ENCODE data around the gene WHRN.

The WHRN gene

DNA sequence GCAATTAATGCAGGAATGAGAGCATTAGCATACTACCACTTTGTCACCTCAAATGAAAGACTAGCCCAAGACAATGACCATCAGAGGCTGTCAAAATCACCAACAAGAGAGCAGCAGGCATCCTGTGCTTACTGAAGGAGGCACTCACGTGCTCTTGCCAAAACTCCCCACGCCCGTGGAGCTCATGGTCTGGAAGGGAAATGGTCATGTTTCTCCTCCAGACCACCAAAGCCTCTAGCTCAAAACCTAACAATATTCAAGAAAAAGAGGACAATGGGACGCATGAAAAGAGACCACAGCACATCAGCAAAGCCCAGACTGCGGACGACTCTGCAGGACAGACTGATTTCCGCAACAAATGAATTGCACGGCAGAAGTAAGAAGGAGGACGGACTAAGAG lies 130.3 kb downstream of the WHRN start:
- H3K9me3 ChIP-seq (ENCODE audit: control insufficient read depth, low read length): no peaks in the 10 kb centered on the region
- H3K27ac ChIP-seq (ENCODE audit: insufficient read depth, low read depth, low read length, poor library complexity, severe bottlenecking): no peak overlapping the region
- H3K36me3 ChIP-seq (ENCODE audit: control insufficient read depth, insufficient read depth, low read length): peaks cover 4% of the 10 kb centered on the region
- no peaks in the 10 kb centered on the region for H3K27me3 ChIP-seq (ENCODE audit: control insufficient read depth, insufficient read depth, low read length, poor library complexity, severe bottlenecking)
- no peak overlapping the region for H3K4me3 ChIP-seq (ENCODE audit: insufficient read depth, low read depth, low read length)
- H3K4me1 ChIP-seq (ENCODE audit: control insufficient read depth, insufficient read depth, low read length): peaks cover 21% of the 10 kb centered on the region
- WGBS, 2 experiments: 53 to 58% methylated on average over 9 of the region's 9 CpGs

DNA sequence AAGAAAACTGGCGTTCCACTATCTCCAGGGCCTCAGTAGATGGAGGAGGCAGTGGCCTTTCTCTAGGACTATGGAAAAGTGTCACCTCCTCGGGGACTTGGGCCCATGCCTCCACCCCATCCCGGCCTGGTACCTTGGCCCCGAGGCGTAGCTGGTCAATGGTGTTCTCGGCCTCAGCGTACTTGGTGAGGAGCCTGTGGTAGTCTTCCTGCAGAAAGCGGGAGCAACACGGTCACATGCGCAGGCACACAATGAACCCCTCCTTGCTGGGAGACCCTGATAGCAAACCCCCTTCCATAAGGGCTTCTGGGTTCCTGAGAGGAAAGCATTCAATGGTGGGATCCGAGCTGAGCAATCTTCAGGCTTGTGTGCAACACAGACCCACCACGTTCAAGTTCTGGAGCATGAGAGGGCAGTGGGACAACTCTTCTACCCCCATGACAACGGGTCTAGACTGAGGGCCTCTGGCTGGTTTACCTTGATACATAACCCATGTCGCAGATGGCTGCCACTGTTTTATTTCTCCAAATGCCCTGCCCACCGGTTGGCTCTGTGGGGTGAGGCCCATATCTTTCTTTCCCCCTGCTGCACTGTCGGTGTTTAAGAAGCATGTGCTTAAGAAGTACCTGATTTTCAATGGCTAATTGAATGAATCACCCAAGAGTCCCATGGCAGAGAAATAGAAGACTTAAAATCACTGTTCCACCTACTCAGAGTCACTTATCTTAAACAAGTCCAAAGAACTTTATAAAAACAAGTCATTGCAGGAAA lies 131.1 kb downstream of the WHRN start:
- Histone ChIP-seq H3K27ac (ENCODE audit: insufficient read depth, low read depth, low read length, poor library complexity, severe bottlenecking) (no peak overlapping the region), H3K27me3 (ENCODE audit: control insufficient read depth, insufficient read depth, low read length, poor library complexity, severe bottlenecking) (no peaks in the 10 kb centered on the region), H3K36me3 (ENCODE audit: control insufficient read depth, insufficient read depth, low read length) (peaks cover 4% of the 10 kb centered on the region), H3K4me1 (ENCODE audit: control insufficient read depth, insufficient read depth, low read length) (peaks cover 25% of the 10 kb centered on the region), H3K4me3 (ENCODE audit: insufficient read depth, low read depth, low read length) (no peak overlapping the region), H3K9me3 (ENCODE audit: control insufficient read depth, low read length) (no peaks in the 10 kb centered on the region)
- 94 to 95% methylated on average over 16 of the region's 16 CpGs for WGBS, 2 experiments

DNA sequence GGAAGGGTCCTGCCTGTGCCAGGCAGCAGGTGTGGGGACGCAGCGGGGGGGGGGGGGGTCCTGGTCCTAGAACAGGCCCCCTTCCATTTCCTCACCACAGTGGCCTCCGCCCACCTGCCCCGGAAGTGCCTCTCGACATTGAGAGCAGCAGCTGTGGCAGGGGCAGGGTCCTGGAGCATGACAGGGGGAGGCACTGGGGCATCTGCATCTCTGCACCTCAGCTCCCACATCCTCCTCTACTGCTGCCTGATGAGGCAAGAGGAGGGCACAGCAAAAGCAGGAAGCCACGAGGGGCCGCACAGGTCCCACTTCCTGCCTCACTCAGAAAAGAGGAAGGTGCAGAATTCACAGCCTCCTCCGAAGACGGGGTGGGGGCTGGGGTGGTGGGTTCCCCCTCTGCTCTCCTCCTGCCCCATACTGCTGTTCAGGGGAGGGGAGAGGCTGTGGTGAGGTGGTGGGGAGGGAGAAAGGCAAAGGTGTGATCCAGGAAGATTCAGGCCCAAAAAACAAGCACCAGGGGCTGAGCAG lies 132.3 kb downstream of the WHRN start:
- H3K9me3 ChIP-seq (ENCODE audit: control insufficient read depth, low read length): no peaks in the 10 kb centered on the region
- H3K27ac ChIP-seq (ENCODE audit: insufficient read depth, low read depth, low read length, poor library complexity, severe bottlenecking): no peak overlapping the region
- H3K4me3 ChIP-seq (ENCODE audit: insufficient read depth, low read depth, low read length): no peak overlapping the region
- 82 to 86% methylated on average over 8 to 9 of the region's 9 CpGs for WGBS, 2 experiments
- peaks cover 25% of the 10 kb centered on the region for H3K4me1 ChIP-seq (ENCODE audit: control insufficient read depth, insufficient read depth, low read length)
- H3K36me3 ChIP-seq (ENCODE audit: control insufficient read depth, insufficient read depth, low read length): peaks cover 4% of the 10 kb centered on the region
- H3K27me3 ChIP-seq (ENCODE audit: control insufficient read depth, insufficient read depth, low read length, poor library complexity, severe bottlenecking): no peaks in the 10 kb centered on the region

DNA sequence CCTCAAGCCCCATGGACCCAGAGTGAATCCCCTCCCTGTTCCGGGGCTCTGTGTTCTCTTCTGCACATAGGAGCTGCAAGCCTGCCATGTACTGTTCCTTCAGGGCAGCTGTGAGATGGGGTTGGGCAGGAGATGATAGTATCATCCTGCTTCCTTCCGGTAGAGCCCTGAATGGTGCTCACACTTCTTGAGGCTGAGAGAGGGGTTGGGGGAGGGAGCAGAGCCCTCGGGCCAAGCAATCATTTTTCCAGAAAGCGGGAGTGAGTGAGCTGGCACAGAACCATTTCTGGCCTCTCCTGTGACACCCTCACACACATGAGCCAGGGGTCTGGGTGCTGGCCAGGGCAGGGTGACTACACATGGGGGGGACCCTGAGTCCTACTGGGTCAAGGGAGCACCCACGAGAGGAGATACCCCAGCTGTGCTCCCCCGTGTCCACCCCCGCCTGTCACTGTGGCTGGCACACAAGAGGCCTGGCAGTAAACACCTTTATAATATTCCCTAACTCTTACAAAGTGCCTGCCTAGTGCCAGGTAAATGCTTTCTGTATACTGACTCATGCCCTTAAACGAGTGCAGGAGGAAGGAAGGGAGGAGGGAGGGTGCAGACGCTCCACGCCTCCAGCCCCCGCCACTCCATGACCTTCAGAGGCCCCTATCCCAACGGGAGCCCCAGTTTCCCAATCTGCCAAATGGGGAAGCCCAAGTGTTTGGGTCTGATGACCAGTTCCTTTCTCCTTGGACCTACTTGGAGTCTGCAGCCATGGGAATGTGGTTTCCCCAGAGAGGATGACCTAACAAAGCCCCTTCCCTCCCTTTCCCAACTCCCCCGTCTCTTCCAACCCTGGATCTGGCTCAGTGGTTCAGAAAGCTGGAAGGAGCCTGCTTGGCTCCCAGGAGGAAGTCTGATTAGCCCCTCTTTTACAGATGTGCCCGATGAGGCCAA lies 133.0 kb downstream of the WHRN start:
- peaks cover 3% of the 10 kb centered on the region for H3K36me3 ChIP-seq (ENCODE audit: control insufficient read depth, insufficient read depth, low read length)
- H3K4me3 ChIP-seq (ENCODE audit: insufficient read depth, low read depth, low read length): no peak overlapping the region
- 73 to 78% methylated on average over 14 of the region's 14 CpGs for WGBS, 2 experiments

DNA sequence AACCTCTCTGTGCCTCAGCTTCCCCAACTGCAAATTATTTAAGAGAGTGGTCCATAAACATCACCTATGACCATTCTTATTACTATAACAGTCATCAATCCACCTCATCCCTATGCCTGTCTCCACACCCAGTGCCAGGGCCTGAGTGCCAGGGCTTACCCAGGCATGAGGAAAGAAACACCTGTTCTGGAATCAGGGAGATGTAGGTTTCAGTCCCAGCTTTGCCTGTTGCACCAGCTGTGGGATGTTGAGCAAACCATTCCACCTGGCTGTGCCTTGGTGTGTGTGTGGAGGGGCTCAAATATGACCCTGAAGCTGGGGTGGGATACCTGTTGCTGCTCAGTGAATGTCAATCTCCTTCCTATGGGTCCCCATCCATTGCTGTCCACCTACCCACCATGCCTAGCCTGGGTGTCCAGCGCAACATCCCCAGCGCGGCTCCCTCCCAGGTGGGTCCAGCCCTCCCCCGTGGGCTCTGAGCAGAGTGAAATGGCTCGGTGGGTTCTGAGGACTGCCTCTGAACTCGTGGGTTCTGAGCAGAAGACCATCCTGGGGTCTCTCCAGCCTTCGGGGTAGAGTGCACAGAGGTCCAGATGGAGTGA lies 133.8 kb downstream of the WHRN start:
- Histone ChIP-seq H3K27me3 (ENCODE audit: control insufficient read depth, insufficient read depth, low read length, poor library complexity, severe bottlenecking) (no peaks in the 10 kb centered on the region), H3K4me1 (ENCODE audit: control insufficient read depth, insufficient read depth, low read length) (peaks cover 25% of the 10 kb centered on the region), H3K36me3 (ENCODE audit: control insufficient read depth, insufficient read depth, low read length) (peaks cover 3% of the 10 kb centered on the region), H3K9me3 (ENCODE audit: control insufficient read depth, low read length) (no peaks in the 10 kb centered on the region), H3K27ac (ENCODE audit: insufficient read depth, low read depth, low read length, poor library complexity, severe bottlenecking) (no peak overlapping the region), H3K4me3 (ENCODE audit: insufficient read depth, low read depth, low read length) (no peak overlapping the region)
- 85 to 91% methylated on average over 7 of the region's 7 CpGs for WGBS, 2 experiments

More for the DNA sequence above, 133.0 kb downstream of the WHRN start:
- Histone ChIP-seq H3K4me1 (ENCODE audit: control insufficient read depth, insufficient read depth, low read length) (peaks cover 25% of the 10 kb centered on the region), H3K27ac (ENCODE audit: insufficient read depth, low read depth, low read length, poor library complexity, severe bottlenecking) (no peak overlapping the region), H3K27me3 (ENCODE audit: control insufficient read depth, insufficient read depth, low read length, poor library complexity, severe bottlenecking) (no peaks in the 10 kb centered on the region), H3K9me3 (ENCODE audit: control insufficient read depth, low read length) (no peaks in the 10 kb centered on the region)

DNA sequence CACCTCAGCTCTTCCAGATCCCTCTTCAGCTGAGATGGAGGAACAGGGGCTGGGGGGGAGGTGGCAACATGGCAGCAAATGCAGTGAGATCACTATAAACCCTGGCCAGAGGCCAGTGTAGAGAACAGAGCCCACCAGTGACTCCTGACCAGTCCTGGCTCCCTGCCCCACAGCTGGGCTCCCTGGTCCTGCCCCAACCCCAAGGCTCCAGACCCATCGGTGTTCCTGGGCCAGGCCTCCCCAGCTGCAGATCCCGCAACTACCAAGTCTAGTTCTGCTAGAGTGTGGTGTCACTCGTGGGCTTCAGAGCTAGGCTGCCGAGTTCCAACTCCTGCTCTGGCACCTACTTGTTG lies 134.3 kb downstream of the WHRN start:
- Histone ChIP-seq H3K4me3 (ENCODE audit: insufficient read depth, low read depth, low read length) (no peak overlapping the region), H3K27ac (ENCODE audit: insufficient read depth, low read depth, low read length, poor library complexity, severe bottlenecking) (no peak overlapping the region), H3K4me1 (ENCODE audit: control insufficient read depth, insufficient read depth, low read length) (peaks cover 25% of the 10 kb centered on the region), H3K27me3 (ENCODE audit: control insufficient read depth, insufficient read depth, low read length, poor library complexity, severe bottlenecking) (no peaks in the 10 kb centered on the region), H3K9me3 (ENCODE audit: control insufficient read depth, low read length) (no peaks in the 10 kb centered on the region), H3K36me3 (ENCODE audit: control insufficient read depth, insufficient read depth, low read length) (peaks cover 3% of the 10 kb centered on the region)
- WGBS, 2 experiments: 71 to 79% methylated on average over 4 of the region's 4 CpGs

DNA sequence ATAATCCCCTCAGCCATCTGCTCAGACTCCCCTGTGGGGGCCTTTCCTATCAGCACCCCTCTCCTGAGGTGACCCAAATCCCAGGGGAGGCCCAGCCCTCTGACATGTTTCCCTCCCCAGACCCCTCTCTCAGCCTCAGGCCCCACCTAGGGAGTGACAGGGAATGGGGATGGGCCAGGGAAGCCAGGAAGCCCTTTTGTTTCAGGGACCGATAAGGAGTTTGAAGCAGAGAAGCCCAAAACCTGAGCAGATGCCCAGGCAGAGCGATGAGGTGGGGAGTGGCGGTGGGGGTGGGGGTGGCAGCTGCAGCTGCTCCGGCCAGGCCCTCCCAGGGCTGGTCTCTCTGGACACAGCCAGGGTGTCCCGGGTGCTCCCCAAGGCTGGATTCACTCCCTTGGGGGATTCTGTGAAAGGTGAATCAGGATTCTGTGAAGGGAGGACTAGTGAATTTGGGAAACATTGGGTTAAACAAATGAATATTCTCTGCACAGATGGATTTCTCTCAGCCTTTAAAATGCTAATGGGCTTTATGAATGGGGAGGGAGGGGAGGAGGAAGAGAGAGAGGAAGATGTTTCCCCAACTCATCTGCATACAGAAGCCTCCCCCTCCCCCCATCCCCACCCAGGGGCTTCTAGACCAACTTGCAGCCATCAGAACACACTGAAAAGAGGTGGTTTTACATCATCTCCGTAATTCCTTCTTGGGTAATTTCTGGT lies 134.9 kb downstream of the WHRN start:
- 10 to 14% methylated on average over 6 of the region's 6 CpGs for WGBS, 2 experiments
- Histone ChIP-seq H3K4me3 (ENCODE audit: insufficient read depth, low read depth, low read length) (peak overlapping the region; percentile 10), H3K9me3 (ENCODE audit: control insufficient read depth, low read length) (no peaks in the 10 kb centered on the region), H3K27me3 (ENCODE audit: control insufficient read depth, insufficient read depth, low read length, poor library complexity, severe bottlenecking) (no peaks in the 10 kb centered on the region), H3K27ac (ENCODE audit: insufficient read depth, low read depth, low read length, poor library complexity, severe bottlenecking) (peak overlapping the region; percentile 55), H3K36me3 (ENCODE audit: control insufficient read depth, insufficient read depth, low read length) (peaks cover 3% of the 10 kb centered on the region), H3K4me1 (ENCODE audit: control insufficient read depth, insufficient read depth, low read length) (peaks cover 24% of the 10 kb centered on the region)

DNA sequence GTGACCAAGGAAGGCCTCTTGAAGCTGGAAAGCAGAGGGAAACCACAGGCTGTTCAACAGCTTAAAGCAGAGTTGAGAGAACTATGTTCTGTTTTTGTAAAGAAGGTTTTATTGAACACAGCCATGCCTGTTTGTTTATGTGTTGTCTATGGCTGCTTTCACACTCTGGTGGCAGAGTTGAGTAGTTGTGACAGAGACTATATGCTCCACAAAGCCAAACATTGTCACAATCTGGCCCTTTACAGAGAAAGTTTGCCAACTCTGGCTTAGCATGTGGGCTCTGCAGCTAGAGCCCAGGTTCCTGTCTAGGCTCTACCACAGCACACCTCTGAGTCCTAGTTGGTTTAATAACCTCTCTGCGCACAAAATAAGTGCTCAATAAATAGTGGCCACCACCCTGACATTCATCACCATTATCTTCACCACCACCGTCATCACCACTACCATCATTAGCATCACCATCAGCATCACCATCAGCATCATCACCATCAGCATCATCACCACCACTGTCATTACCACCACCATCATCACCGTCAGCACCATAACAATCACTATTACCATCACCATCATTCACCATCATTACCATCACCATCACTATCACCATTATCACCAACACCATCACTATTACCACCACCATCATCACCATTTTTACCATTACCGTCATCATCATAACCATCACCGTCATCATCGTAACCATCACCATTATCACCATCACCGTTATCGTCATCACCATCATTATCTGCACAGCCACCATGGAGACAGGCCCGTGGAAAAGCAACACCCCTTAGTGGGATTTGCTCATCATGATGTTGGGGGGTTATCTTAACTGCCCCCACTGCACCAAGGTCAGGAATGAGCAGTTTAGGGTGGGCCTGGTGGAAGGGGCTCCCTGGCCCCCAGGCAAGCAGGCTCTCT lies 135.8 kb downstream of the WHRN start:
- peak overlapping the region; percentile 55 for H3K27ac ChIP-seq (ENCODE audit: insufficient read depth, low read depth, low read length, poor library complexity, severe bottlenecking)
- peaks cover 3% of the 10 kb centered on the region for H3K36me3 ChIP-seq (ENCODE audit: control insufficient read depth, insufficient read depth, low read length)
- H3K9me3 ChIP-seq (ENCODE audit: control insufficient read depth, low read length): no peaks in the 10 kb centered on the region
- no peaks in the 10 kb centered on the region for H3K27me3 ChIP-seq (ENCODE audit: control insufficient read depth, insufficient read depth, low read length, poor library complexity, severe bottlenecking)
- WGBS, 2 experiments: 94 to 95% methylated on average over 9 of the region's 9 CpGs
- no peak overlapping the region for H3K4me3 ChIP-seq (ENCODE audit: insufficient read depth, low read depth, low read length)
- H3K4me1 ChIP-seq (ENCODE audit: control insufficient read depth, insufficient read depth, low read length): peaks cover 18% of the 10 kb centered on the region

Data from ectodermal cell (in vitro differentiated cells).